ENCODE results near the gene VARS2. TPM values are rescaled to one million over a fixed set of nuclear protein-coding genes. Genes with fewer than 3 reads are reported as not detected.

The VARS2 gene
- total RNA-seq, 6 experiments from 2014 or later = 15.3 to 18.4 (median 16.9) TPM

DNA sequence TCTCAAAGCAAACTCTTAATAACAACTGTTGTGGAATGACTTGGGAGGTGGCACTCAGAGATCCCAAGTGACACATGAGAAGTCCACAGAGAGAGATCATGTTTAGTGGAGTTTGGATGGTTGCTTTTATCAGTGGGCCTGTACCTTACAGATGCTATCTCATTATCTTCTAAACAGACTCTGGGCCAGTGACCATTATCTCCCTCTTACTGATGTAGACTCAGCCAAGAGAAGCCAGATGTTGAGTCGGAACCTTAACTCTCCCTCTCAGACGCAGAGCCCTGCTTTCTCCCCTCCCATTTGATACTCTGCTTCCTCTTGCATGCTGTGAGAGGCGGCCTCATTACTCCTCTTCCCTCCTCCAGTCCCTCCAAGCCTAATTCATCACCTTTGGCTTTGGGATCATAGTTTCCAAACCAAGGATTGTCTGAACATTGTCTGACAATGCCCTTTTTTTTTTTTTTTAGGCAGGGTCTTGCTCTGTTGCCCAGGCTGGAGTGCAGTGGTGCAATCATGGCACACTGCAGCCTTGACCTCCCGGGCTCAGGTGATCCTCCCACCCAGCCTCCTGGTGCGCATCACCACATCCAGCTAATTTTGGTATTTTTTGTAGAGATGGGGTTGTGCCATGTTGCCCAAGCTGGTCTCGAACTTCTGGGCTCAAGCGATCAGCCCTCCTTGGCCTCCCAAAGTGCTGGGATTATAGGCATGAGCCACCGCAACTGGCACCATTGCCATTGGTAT lies 34.2 kb upstream of the VARS2 start:
- Mint-ChIP-seq H3K27me3 (ENCODE audit: insufficient read depth) (peaks cover 3% of the 10 kb centered on the region), H3K9me3 (no peaks in the 10 kb centered on the region), H3K27ac (no peak overlapping the region), H3K36me3 (ENCODE audit: low read depth) (no peaks in the 10 kb centered on the region), H3K4me3 (no peak overlapping the region), H3K4me1 (ENCODE audit: low read depth) (peaks cover 31% of the 10 kb centered on the region)
- DNase-seq = no peak
- TF ChIP-seq, protein P1, sequence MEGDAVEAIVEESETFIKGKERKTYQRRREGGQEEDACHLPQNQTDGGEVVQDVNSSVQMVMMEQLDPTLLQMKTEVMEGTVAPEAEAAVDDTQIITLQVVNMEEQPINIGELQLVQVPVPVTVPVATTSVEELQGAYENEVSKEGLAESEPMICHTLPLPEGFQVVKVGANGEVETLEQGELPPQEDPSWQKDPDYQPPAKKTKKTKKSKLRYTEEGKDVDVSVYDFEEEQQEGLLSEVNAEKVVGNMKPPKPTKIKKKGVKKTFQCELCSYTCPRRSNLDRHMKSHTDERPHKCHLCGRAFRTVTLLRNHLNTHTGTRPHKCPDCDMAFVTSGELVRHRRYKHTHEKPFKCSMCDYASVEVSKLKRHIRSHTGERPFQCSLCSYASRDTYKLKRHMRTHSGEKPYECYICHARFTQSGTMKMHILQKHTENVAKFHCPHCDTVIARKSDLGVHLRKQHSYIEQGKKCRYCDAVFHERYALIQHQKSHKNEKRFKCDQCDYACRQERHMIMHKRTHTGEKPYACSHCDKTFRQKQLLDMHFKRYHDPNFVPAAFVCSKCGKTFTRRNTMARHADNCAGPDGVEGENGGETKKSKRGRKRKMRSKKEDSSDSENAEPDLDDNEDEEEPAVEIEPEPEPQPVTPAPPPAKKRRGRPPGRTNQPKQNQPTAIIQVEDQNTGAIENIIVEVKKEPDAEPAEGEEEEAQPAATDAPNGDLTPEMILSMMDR (IDR thresholded peaks at IDR 0.05) = no peak

GRCh38 chr6:30880698-30881252 lies 33.3 kb upstream of the VARS2 start:
- Mint-ChIP-seq H3K27me3 (ENCODE audit: insufficient read depth) (peaks cover 3% of the 10 kb centered on the region), H3K9me3 (no peaks in the 10 kb centered on the region), H3K36me3 (ENCODE audit: low read depth) (no peaks in the 10 kb centered on the region), H3K27ac (no peak overlapping the region), H3K4me1 (ENCODE audit: low read depth) (peaks cover 40% of the 10 kb centered on the region), H3K4me3 (no peak overlapping the region)
- TF ChIP-seq, protein P1 (IDR thresholded peaks at IDR 0.05) = no peak
- no peak for DNase-seq

GRCh38 chr6:30881392-30882203 lies 32.4 kb upstream of the VARS2 start:
- no peak for DNase-seq
- peaks cover 3% of the 10 kb centered on the region for H3K27me3 Mint-ChIP-seq (ENCODE audit: insufficient read depth)
- H3K9me3 Mint-ChIP-seq = no peaks in the 10 kb centered on the region
- H3K36me3 Mint-ChIP-seq (ENCODE audit: low read depth) = no peaks in the 10 kb centered on the region
- peaks cover 49% of the 10 kb centered on the region for H3K4me1 Mint-ChIP-seq (ENCODE audit: low read depth)
- no peak overlapping the region for H3K27ac Mint-ChIP-seq
- H3K4me3 Mint-ChIP-seq = no peak overlapping the region
- TF ChIP-seq, protein P1 (IDR thresholded peaks at IDR 0.05) = no peak

DNA sequence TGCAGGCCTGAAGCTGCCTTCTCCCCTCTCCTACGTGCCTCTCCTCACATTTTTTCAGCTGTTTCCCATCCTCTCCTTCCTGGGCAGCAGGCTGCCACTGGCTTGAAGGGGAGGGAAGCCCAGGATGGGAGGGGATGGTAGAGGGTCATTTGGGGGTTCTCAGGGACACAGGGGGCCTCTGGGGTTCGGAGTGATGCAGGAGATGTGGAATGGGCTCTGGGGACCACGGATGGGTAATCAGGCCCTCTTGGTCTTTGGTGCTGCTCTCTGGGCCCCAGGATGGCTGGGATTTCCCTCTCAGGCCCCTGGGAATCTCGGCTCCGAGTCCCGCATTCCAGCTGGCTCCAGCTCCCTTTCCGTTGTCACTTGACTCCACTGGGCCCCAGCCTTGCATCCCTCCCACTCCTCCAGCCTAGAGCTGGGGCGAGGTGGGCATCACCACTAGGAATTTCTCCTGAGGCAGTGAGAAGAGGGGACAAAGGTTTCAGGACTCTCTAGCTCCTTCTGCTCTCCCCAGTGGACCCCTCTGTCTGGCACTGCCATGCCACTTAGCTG lies 31.8 kb upstream of the VARS2 start:
- DNase-seq = no peak
- TF ChIP-seq, protein P1 (IDR thresholded peaks at IDR 0.05) = no peak
- no peaks in the 10 kb centered on the region for H3K9me3 Mint-ChIP-seq
- H3K4me1 Mint-ChIP-seq (ENCODE audit: low read depth) = peaks cover 52% of the 10 kb centered on the region
- H3K27me3 Mint-ChIP-seq (ENCODE audit: insufficient read depth) = peaks cover 3% of the 10 kb centered on the region
- H3K27ac Mint-ChIP-seq = no peak overlapping the region; the same call in 1 of the 2 replicates
- no peaks in the 10 kb centered on the region for H3K36me3 Mint-ChIP-seq (ENCODE audit: low read depth)
- no peak overlapping the region for H3K4me3 Mint-ChIP-seq

DNA sequence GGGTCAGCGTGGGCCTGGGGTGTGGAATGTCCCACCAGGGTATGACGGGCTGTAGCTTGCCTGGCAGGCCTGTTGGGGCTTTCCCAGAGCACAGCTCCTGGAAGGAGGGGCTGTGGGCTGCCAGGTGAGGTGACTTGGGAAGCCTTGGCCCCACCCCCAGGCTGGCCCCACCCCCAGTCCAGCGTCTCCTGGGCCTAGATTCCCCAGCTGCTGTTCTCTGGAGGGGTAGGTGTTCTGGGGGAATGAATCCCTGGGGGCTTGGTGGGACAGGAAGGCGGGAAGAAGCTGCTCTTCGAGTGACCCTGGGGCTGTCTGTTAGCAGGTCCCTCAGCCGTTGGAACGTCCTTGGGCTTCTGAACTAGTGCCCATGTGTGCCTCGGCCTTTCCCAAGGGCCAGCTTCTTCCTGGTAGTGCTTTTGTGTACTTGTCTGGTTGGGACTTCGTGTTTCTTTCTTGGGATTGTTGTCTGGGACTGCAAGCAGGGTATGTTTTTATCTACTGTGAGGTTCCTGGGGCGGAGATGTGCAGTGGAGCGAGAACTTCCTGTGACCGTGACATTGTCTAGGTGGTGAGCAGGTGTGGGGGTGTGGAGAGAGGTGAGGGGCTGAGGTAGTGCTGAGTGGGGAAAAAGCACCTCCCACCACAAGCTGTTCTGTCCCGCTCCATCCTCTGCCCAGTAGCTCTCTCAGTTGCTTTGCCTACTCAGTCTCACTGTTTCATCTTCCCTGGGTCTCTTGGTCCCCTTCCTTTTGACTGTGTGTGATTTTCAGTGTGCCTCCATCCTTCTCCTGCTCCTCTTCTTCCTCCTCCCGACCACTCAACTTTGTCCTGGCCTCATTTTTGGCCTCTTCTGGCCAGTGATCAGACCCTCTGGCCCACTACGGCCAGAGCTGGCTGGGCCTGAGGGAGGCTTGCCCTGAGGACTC lies 31.0 kb upstream of the VARS2 start:
- H3K4me3 Mint-ChIP-seq = peak overlapping the region; percentile 67
- no peaks in the 10 kb centered on the region for H3K9me3 Mint-ChIP-seq
- no peaks in the 10 kb centered on the region for H3K36me3 Mint-ChIP-seq (ENCODE audit: low read depth)
- no peak for DNase-seq
- H3K4me1 Mint-ChIP-seq (ENCODE audit: low read depth) = peaks cover 56% of the 10 kb centered on the region
- peak overlapping the region; percentile 55 for H3K27ac Mint-ChIP-seq
- TF ChIP-seq, protein P1 (IDR thresholded peaks at IDR 0.05) = no peak
- peaks cover 3% of the 10 kb centered on the region for H3K27me3 Mint-ChIP-seq (ENCODE audit: insufficient read depth)

All from HFFc6 (cell line).